GM21526 (cell line): ENCODE results near the gene GRM8.
A peak's percentile ranks its signal among the peaks of the same experiment; 100 is the strongest.

Source experiments
- ATAC-seq: cut with Tn5 transposase; IDR thresholded peaks from one replicate; pipeline ENCODE4 v1.9.1; 2021; ENCODE audit warnings: moderate library complexity; ENCODE audit not compliant: unreplicated experiment, low FRiP score

GRM8 gene

GRCh38 chr7:126411032-126411820, 841.5 kb downstream of the GRM8 start:
- peak; percentile 57 for ATAC-seq

GRCh38 chr7:126403040-126403439, 849.7 kb downstream of the GRM8 start:
- ATAC-seq, result no peak

- no peak for ATAC-seq
Observed at GRCh38 chr7:126401918-126402317, 850.8 kb downstream of the GRM8 start.

- ATAC-seq, result no peak
Observed at GRCh38 chr7:126398851-126399529, 853.8 kb downstream of the GRM8 start.

GRCh38 chr7:126398285-126398684, 854.5 kb downstream of the GRM8 start:
- ATAC-seq, result no peak

GRCh38 chr7:126394406-126394805, 858.3 kb downstream of the GRM8 start:
- ATAC-seq, result no peak
